Ishikawa (cell line): ENCODE data around the gene PTPRN2.

Experiments
- CEBPB ChIP-seq: IDR thresholded peaks from 2 replicates; pipeline ENCODE4 v1.6.1; 2012
- CREB1 ChIP-seq: IDR thresholded peaks from 2 replicates; pipeline ENCODE4 v1.6.1; 2012; ENCODE audit warnings: low read depth
- EGR1 ChIP-seq: IDR thresholded peaks from 2 replicates; pipeline ENCODE4 v1.6.1; 2012
- EP300 ChIP-seq: IDR thresholded peaks from 2 replicates; pipeline ENCODE4 v1.6.1; 2012; ENCODE audit warnings: borderline replicate concordance
- FOXM1 ChIP-seq: IDR thresholded peaks from 2 replicates; pipeline ENCODE4 v1.6.1; 2012; ENCODE audit warnings: low read depth, borderline replicate concordance
- RAD21 ChIP-seq: IDR thresholded peaks from 2 replicates; pipeline ENCODE4 v1.6.1; 2012; ENCODE audit warnings: low read depth
- REST ChIP-seq: IDR thresholded peaks from 2 replicates; pipeline ENCODE4 v1.6.1; 2012; ENCODE audit warnings: low read depth, mild to moderate bottlenecking
- TAF1 ChIP-seq: IDR thresholded peaks from 2 replicates; pipeline ENCODE4 v1.6.1; 2012; ENCODE audit warnings: low read depth, mild to moderate bottlenecking
- TCF12 ChIP-seq: IDR thresholded peaks from 2 replicates; pipeline ENCODE4 v1.6.1; 2012; ENCODE audit warnings: low read depth
- YY1 ChIP-seq: IDR thresholded peaks from 2 replicates; pipeline ENCODE4 v1.6.1; 2012; ENCODE audit warnings: low read depth
- TF ChIP-seq, protein P1 (sequence below): IDR thresholded peaks from 2 replicates; pipeline ENCODE4 v1.6.1; 2012

DNA sequence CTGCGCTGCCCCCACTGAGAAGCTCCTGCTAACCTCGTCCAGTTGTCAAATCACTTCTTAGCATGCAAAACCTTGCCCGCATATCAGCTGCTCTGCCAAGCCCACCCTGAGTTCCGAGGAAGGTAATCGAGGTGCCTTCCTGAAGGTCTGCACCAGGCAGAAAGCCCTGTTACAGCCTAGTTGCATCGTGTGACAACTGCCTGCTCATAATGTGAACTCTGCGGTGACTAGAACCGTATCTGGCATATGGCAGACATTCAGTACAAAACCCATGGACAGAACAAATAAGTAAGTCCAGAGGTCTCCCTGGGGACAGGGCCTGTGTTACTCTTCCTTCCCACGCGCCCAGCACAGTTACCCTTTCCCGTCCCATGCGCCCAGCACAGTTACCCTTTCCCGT lies 856.5 kb downstream of the PTPRN2 start:
- TF ChIP-seq, protein P1, sequence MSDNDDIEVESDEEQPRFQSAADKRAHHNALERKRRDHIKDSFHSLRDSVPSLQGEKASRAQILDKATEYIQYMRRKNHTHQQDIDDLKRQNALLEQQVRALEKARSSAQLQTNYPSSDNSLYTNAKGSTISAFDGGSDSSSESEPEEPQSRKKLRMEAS = no peak
- TF ChIP-seq RAD21 (no peak), FOXM1 (no peak), TAF1 (no peak), EP300 (no peak), REST (no peak), EGR1 (no peak), CREB1 (no peak), CEBPB (no peak), YY1 (no peak), TCF12 (no peak)
